ENCODE data around the gene STRA6. TPM values are rescaled to one million over a fixed set of nuclear protein-coding genes. Genes with fewer than 3 reads are reported as not detected.

Gene STRA6
- total RNA-seq, 1 donor from 2014 or later: 4.9 TPM

DNA sequence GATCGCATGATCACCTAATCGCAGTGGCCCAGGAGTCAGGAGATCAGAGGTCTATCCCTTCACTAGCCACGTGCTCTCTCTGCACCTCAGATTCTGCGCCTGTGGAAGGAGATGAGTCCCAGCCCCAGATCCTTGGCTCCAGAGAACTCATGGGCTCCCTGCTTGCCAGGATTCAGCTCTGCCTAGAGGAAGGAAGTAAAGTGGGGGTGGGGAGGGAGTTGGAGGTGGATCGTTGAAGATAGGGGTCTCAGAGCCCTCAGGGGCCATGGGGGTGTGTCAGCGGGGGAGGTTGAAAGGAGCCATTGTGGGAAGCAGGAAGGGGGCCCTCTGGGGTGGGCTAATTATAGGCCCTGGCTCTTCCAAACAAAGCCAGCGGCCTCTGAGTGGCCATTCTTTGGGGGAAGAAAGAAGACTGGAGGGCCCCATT lies 11.3 kb upstream of the STRA6 start:
- H3K9me3 Mint-ChIP-seq (ENCODE audit: low read depth): no peaks in the 10 kb centered on the region
- H3K36me3 Mint-ChIP-seq (ENCODE audit: low read depth): peaks cover 2% of the 10 kb centered on the region
- TF ChIP-seq, protein P1, sequence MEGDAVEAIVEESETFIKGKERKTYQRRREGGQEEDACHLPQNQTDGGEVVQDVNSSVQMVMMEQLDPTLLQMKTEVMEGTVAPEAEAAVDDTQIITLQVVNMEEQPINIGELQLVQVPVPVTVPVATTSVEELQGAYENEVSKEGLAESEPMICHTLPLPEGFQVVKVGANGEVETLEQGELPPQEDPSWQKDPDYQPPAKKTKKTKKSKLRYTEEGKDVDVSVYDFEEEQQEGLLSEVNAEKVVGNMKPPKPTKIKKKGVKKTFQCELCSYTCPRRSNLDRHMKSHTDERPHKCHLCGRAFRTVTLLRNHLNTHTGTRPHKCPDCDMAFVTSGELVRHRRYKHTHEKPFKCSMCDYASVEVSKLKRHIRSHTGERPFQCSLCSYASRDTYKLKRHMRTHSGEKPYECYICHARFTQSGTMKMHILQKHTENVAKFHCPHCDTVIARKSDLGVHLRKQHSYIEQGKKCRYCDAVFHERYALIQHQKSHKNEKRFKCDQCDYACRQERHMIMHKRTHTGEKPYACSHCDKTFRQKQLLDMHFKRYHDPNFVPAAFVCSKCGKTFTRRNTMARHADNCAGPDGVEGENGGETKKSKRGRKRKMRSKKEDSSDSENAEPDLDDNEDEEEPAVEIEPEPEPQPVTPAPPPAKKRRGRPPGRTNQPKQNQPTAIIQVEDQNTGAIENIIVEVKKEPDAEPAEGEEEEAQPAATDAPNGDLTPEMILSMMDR (IDR thresholded peaks at IDR 0.05): no peak
- DNase-seq (ENCODE audit: low spot score): no peak
- H3K4me3 Mint-ChIP-seq (ENCODE audit: unreplicated experiment): no peak overlapping the region
- peaks cover 1% of the 10 kb centered on the region for H3K27me3 Mint-ChIP-seq (ENCODE audit: low read depth)
- H3K27ac Mint-ChIP-seq (ENCODE audit: unreplicated experiment): no peak overlapping the region
- H3K4me1 Mint-ChIP-seq (ENCODE audit: low read depth): peaks cover 35% of the 10 kb centered on the region

DNA sequence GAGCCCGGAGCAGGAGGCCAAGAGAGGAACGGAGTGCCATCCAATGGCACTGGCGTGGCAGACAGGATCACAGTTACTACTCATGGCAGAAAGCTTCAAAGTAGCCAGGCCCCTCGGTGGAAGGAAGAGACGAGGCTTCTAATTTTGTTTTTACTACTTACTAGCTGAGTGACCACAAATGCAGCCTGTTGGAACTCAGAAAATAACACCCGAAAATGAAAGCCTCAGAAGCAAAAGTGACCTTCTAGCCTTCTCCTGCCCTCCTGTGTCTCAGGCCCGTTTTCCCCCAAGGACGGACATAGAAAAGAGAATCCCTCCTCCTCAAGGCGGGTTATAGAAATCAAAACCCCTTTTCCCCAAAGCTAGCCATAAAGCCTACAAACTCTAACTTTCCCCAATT lies 9.9 kb upstream of the STRA6 start:
- H3K36me3 Mint-ChIP-seq (ENCODE audit: low read depth): peaks cover 2% of the 10 kb centered on the region
- H3K4me3 Mint-ChIP-seq (ENCODE audit: unreplicated experiment): no peak overlapping the region
- H3K27me3 Mint-ChIP-seq (ENCODE audit: low read depth): peaks cover 1% of the 10 kb centered on the region
- no peak for DNase-seq (ENCODE audit: low spot score)
- peaks cover 42% of the 10 kb centered on the region for H3K4me1 Mint-ChIP-seq (ENCODE audit: low read depth)
- TF ChIP-seq, protein P1 (IDR thresholded peaks at IDR 0.05): no peak
- H3K9me3 Mint-ChIP-seq (ENCODE audit: low read depth): no peaks in the 10 kb centered on the region
- no peak overlapping the region for H3K27ac Mint-ChIP-seq (ENCODE audit: unreplicated experiment)

DNA sequence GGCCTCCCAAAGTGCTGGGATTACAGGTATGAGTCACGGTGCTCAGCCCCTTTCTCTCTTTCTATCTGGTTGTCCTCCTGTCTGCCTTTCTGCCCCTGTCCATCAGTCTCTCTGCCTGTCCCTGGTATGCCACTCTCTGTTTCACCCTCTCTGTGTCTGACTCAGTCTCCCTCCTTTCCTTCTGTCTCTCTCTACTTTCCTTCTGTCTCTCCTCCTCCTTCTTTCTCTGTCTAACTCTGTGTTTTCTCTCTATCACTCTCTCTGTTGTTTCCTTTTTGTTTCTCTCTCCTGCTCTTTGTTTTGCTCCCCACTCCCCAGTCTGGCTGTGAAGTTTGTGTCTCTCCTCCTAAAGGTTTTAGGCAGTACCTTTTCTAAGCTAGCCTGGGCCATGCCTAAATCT lies 9.1 kb upstream of the STRA6 start:
- Mint-ChIP-seq H3K36me3 (ENCODE audit: low read depth) (peaks cover 2% of the 10 kb centered on the region), H3K4me1 (ENCODE audit: low read depth) (peaks cover 42% of the 10 kb centered on the region), H3K27me3 (ENCODE audit: low read depth) (peaks cover under 1% of the 10 kb centered on the region), H3K9me3 (ENCODE audit: low read depth) (no peaks in the 10 kb centered on the region), H3K27ac (ENCODE audit: unreplicated experiment) (peak overlapping the region; percentile 68), H3K4me3 (ENCODE audit: unreplicated experiment) (no peak overlapping the region)
- DNase-seq (ENCODE audit: low spot score): no peak
- TF ChIP-seq, protein P1 (IDR thresholded peaks at IDR 0.05): no peak

DNA sequence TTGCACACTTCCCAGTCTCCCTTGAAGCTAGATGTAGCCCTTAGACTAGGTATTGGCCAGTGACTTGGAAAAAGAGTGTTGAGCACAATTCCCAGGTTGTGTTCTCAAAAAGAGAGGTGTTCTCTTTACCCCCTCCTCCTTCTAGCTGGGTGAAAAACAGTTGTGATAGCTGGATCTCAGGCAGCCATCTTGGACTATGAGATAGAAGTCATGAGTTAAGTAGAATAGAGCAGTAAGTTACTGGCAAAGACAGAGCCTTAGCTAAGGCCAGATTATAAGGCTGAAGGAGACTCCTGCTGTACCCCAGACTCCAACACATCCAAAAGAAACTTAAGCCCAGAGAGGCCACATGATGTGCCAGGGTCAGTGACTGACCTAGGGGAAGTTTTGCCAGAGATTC lies 8.1 kb upstream of the STRA6 start:
- no peak for DNase-seq (ENCODE audit: low spot score)
- Mint-ChIP-seq H3K27me3 (ENCODE audit: low read depth) (peaks cover 2% of the 10 kb centered on the region), H3K4me1 (ENCODE audit: low read depth) (peaks cover 40% of the 10 kb centered on the region), H3K9me3 (ENCODE audit: low read depth) (no peaks in the 10 kb centered on the region), H3K36me3 (ENCODE audit: low read depth) (peaks cover 2% of the 10 kb centered on the region), H3K4me3 (ENCODE audit: unreplicated experiment) (no peak overlapping the region), H3K27ac (ENCODE audit: unreplicated experiment) (peak overlapping the region; percentile 83)
- TF ChIP-seq, protein P1 (IDR thresholded peaks at IDR 0.05): no peak

DNA sequence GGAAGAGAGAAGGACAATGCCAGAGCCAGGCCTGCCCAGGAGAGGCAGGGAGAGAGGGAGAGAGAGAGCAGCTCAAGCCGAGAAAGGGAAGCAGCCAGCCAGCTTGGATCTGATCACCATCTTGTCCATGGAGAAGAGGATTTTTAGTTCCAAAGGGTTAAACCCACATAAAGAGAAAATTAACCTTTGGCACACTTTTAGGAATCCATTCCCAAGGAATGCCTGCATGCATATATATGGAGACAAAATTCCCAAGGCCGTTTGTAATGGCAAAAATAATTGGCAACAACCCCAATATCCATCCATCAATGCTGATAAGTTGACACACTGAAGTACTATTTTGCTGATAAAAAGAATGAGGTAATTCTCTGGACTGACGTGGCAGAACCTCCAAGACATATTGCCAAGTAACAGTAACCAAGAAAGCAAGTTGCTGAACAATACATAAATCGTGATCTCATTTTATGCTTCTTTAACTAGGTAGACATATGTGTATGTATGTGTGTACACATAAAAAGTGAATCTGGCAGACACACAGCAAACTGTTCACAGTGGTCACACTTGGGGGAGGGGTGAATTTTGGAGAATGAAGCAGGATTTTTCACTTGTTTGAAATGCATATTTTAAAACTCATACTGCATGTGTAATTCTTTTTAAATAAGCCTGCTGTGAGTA lies 7.5 kb upstream of the STRA6 start:
- Mint-ChIP-seq H3K27me3 (ENCODE audit: low read depth) (peaks cover 2% of the 10 kb centered on the region), H3K4me3 (ENCODE audit: unreplicated experiment) (no peak overlapping the region), H3K4me1 (ENCODE audit: low read depth) (peaks cover 35% of the 10 kb centered on the region)

More for the DNA sequence above, 7.5 kb upstream of the STRA6 start:
- Mint-ChIP-seq H3K36me3 (ENCODE audit: low read depth) (peaks cover 2% of the 10 kb centered on the region), H3K9me3 (ENCODE audit: low read depth) (no peaks in the 10 kb centered on the region), H3K27ac (ENCODE audit: unreplicated experiment) (peak overlapping the region; percentile 83)
- TF ChIP-seq, protein P1 (IDR thresholded peaks at IDR 0.05): no peak
- no peak for DNase-seq (ENCODE audit: low spot score)

Data from chondrocyte (in vitro differentiated cells).